ENCODE data around the gene NPAS3. TPM values are rescaled to one million over a fixed set of nuclear protein-coding genes. Genes with fewer than 3 reads are reported as not detected.

The NPAS3 gene
- total and polyA plus RNA-seq, 2 of the 8 experiments (the other 6 are each of a cell fraction or from before 2014, with no cell fraction given): 0.11 to 0.60 TPM

GRCh38 chr14:32934073-32934880 is 4.4 kb upstream of the NPAS3 start:
- 3% methylated on average over 42 of the region's 72 CpGs; no CpG with 5 or more reads in 1 of the 2 experiments for WGBS, 2 experiments (ENCODE audit: extremely low coverage in 1 of 2, insufficient coverage in 1 of 2, insufficient read length in 1 of 2, insufficient replicate concordance in 2 of 2, low coverage in 1 of 2, low lambda C conversion rate in 2 of 2, missing lambda C conversion rate in 1 of 2)
- peak overlapping the region; percentile 44; the same call in 1 of the 2 replicates for H2BK12ac ChIP-seq (ENCODE audit: low read depth, low read length)
- peaks cover 3 to 27% (median 11%) of the 10 kb centered on the region in 4 experiments for H3K4me1 ChIP-seq (replicated peaks in 1 of 4; ENCODE audit: control insufficient read depth in 3 of 4, insufficient read depth in 4 of 4, low read length in 3 of 4)
- no peaks in the 10 kb centered on the region for H3K36me3 ChIP-seq (ENCODE audit: control insufficient read depth in 2 of 4, insufficient read depth in 4 of 4, low read length in 3 of 4)
- H3K4me2 ChIP-seq (ENCODE audit: insufficient read depth in 1 of 2, low read depth in 2 of 2, low read length in 2 of 2): peak overlapping the region; percentile 78 to 98
- TF ChIP-seq HDAC2 (IDR thresholded peaks at IDR 0.05; ENCODE audit: borderline replicate concordance in 1 of 2, low read depth in 2 of 2, low read length in 2 of 2) (no peak), PHF8 (conservative IDR thresholded peaks at IDR 0.05; ENCODE audit: low read depth, low read length) (0 out of 2 replicates have a peak, but pooled peaks have one; percentile 23), KDM4A (IDR thresholded peaks at IDR 0.05; ENCODE audit: low read depth, low read length, severe bottlenecking) (peak; percentile 73), MAX (IDR thresholded peaks at IDR 0.05) (peak; percentile 42; the same call in 1 of the 2 replicates)
- FAIRE-seq (no peak), DNase-seq (ENCODE audit: low read depth in 1 of 2, low spot score in 2 of 2) (peak in 1 of 2 experiments; percentile 66)
- no peaks in the 10 kb centered on the region for H3K9me3 ChIP-seq (ENCODE audit: insufficient read depth in 2 of 2, low read depth in 1 of 2, low read length in 1 of 2)
- H3K27ac ChIP-seq (ENCODE audit: low read depth, low read length): no peak overlapping the region
- no peak overlapping the region for H2BK120ac ChIP-seq (replicated peaks; ENCODE audit: low read depth, low read length)
- no peak overlapping the region for H3K9ac ChIP-seq (replicated peaks in 1 of 4; ENCODE audit: extremely low read depth in 1 of 4, low read depth in 3 of 4, low read length in 3 of 4)
- no peak overlapping the region; the same call in 1 of the 2 replicates for H2BK20ac ChIP-seq (ENCODE audit: low read length)
- peak overlapping the region; percentile 92; the same call in 1 of the 2 replicates for H2AFZ ChIP-seq (ENCODE audit: low read length)
- H3K79me2 ChIP-seq (ENCODE audit: control insufficient read depth in 1 of 2, insufficient read depth in 2 of 2, low read length in 2 of 2): no peaks in the 10 kb centered on the region
- ChIA-PET POLR2A (ENCODE audit: partially characterized antibody) (interaction anchor here (0.6 to 1.2 kb wide), 3 partner anchors 8 to 37 kb away, joined by 3 read pairs; no protein-coding TSS in a partner anchor), CTCF (ENCODE audit: partially characterized antibody) (interaction anchor here (0.7 kb wide), 1 partner anchor 221 kb away, joined by 3 read pairs; no protein-coding TSS in a partner anchor)
- H3K23me2 ChIP-seq (ENCODE audit: low read depth, low read length): peaks cover 36% of the 10 kb centered on the region
- no peaks in the 10 kb centered on the region for H3K79me1 ChIP-seq (ENCODE audit: low read depth, low read length)
- peak overlapping the region; percentile 90 for H3K18ac ChIP-seq (ENCODE audit: extremely low read depth, low read length)
- H4K5ac ChIP-seq (ENCODE audit: insufficient read length, low read depth, low read length): no peak overlapping the region
- H3K56ac ChIP-seq (replicated peaks; ENCODE audit: insufficient read length, low read depth, low read length): no peak overlapping the region
- no peak overlapping the region for H2AK5ac ChIP-seq (ENCODE audit: low read depth, low read length)
- H3K14ac ChIP-seq (ENCODE audit: insufficient read length): no peak overlapping the region
- peaks cover 11 to 73% (median 58%) of the 10 kb centered on the region in 4 experiments for H3K27me3 ChIP-seq (replicated peaks in 1 of 4; ENCODE audit: control insufficient read depth in 3 of 4, extremely low read depth in 1 of 4, insufficient read depth in 3 of 4, low read length in 3 of 4)
- H2BK15ac ChIP-seq (ENCODE audit: low read length): peak overlapping the region; percentile 88; the same call in 1 of the 2 replicates
- no peak overlapping the region for H3K23ac ChIP-seq (ENCODE audit: insufficient read length)
- peak overlapping the region; percentile 60; the same call in 1 of the 2 replicates for H2BK5ac ChIP-seq (ENCODE audit: low read depth, low read length)
- H4K91ac ChIP-seq (replicated peaks; ENCODE audit: insufficient read length, low read length): no peak overlapping the region
- peak overlapping the region; percentile 58 to 82 (median 60) for H3K4me3 ChIP-seq (ENCODE audit: extremely low read depth in 1 of 4, insufficient read depth in 2 of 4, low read depth in 3 of 4, low read length in 4 of 4)
- H3K4ac ChIP-seq (replicated peaks; ENCODE audit: insufficient read length, low read depth, low read length): no peak overlapping the region
- no peak overlapping the region for H4K8ac ChIP-seq (ENCODE audit: extremely low read depth, insufficient read depth, low read length)
- H4K20me1 ChIP-seq (replicated peaks in 1 of 2; ENCODE audit: control insufficient read depth in 1 of 2, insufficient read depth in 2 of 2, low read length in 2 of 2): peaks cover 0 to 4% of the 10 kb centered on the region in 2 experiments

Measured in H1 (cell line).